ENCODE results near the gene PIK3R1.

Gene PIK3R1

GRCh38 chr5:68296895-68297294 lies 81.3 kb downstream of the PIK3R1 start:
- no peak for DNase-seq (ENCODE audit: low read depth, low spot score)

- no peak for DNase-seq (ENCODE audit: low read depth, low spot score)
Observed at GRCh38 chr5:68297656-68298055, 82.1 kb downstream of the PIK3R1 start.

GRCh38 chr5:68298479-68298878 lies 82.9 kb downstream of the PIK3R1 start:
- no peak for DNase-seq (ENCODE audit: low read depth, low spot score)

- DNase-seq (ENCODE audit: low read depth, low spot score), result no peak
Observed at GRCh38 chr5:68299105-68299504, 83.5 kb downstream of the PIK3R1 start.

- no peak for DNase-seq (ENCODE audit: low read depth, low spot score)
Observed at GRCh38 chr5:68299575-68299974, 84.0 kb downstream of the PIK3R1 start.

- DNase-seq (ENCODE audit: low read depth, low spot score), result no peak
Observed at GRCh38 chr5:68303038-68303738, 87.6 kb downstream of the PIK3R1 start.

GRCh38 chr5:68303754-68304420 lies 88.3 kb downstream of the PIK3R1 start:
- DNase-seq (ENCODE audit: low read depth, low spot score), result no peak

GRCh38 chr5:68304421-68305052 lies 89.0 kb downstream of the PIK3R1 start:
- DNase-seq (ENCODE audit: low read depth, low spot score), result no peak

- no peak for DNase-seq (ENCODE audit: low read depth, low spot score)
Observed at GRCh38 chr5:68305223-68305870, 89.8 kb downstream of the PIK3R1 start.

GRCh38 chr5:68306361-68307014 lies 90.9 kb downstream of the PIK3R1 start:
- DNase-seq (ENCODE audit: low read depth, low spot score), result no peak

- DNase-seq (ENCODE audit: low read depth, low spot score), result no peak
Observed at GRCh38 chr5:68313336-68313735, 97.8 kb downstream of the PIK3R1 start.

GRCh38 chr5:68314465-68314864 lies 98.9 kb downstream of the PIK3R1 start:
- DNase-seq (ENCODE audit: low read depth, low spot score), result no peak

- DNase-seq (ENCODE audit: low read depth, low spot score), result no peak
Observed at GRCh38 chr5:68315679-68316271, 100.2 kb downstream of the PIK3R1 start.

GRCh38 chr5:68316469-68316868 lies 100.9 kb downstream of the PIK3R1 start:
- DNase-seq (ENCODE audit: low read depth, low spot score), result no peak

- no peak for DNase-seq (ENCODE audit: low read depth, low spot score)
Observed at GRCh38 chr5:68317646-68318045, 102.1 kb downstream of the PIK3R1 start.

- DNase-seq (ENCODE audit: low read depth, low spot score), result no peak
Observed at GRCh38 chr5:68318955-68319705, 103.6 kb downstream of the PIK3R1 start.

GRCh38 chr5:68319706-68320412 lies 104.3 kb downstream of the PIK3R1 start:
- DNase-seq (ENCODE audit: low read depth, low spot score), result no peak

GRCh38 chr5:68320413-68320986 lies 104.9 kb downstream of the PIK3R1 start:
- no peak for DNase-seq (ENCODE audit: low read depth, low spot score)

GRCh38 chr5:68325065-68325580 lies 109.6 kb downstream of the PIK3R1 start:
- DNase-seq (ENCODE audit: low read depth, low spot score), result no peak

Data from activated naive CD8-positive, alpha-beta T cell treated with anti-CD3 and anti-CD28 coated beads, Interleukin-2, amount 50 U/mL, for 16 hours (primary cell).